ENCODE results near the gene ARHGAP25.

DNA sequence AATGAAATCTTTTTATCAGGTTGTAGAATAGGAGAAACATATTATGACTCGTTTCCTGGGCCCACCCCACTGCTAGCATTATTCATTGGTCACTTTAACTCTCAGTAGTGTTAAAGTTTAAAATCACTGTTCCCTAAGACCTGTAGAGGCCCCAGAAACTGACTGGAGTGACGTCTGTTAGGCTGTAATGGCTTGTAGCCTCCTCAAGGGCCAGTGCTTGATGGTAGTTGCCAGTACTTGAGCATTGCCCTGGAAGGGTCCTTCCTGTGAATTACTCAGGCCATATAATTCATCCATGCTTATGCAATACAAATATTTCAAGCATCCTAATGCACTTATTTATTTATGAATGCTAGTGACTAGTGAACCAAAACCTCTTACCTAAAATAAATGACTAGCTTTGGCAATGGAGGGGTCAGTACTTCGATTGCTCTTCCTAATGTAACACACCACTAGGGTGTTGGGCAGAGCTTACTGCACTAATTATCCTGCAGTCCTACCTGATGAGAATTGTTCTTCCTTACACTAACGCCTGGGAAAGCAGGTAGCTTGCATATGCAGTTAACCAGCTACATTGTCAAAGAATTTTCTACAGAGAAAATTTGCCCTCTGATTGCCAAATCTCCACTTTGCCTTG is 31.2 kb downstream of the ARHGAP25 start:
- no peak for TF ChIP-seq YY1 (IDR thresholded peaks at IDR 0.05; ENCODE audit: extremely low read depth, insufficient replicate concordance, low read depth, low read length)
- TF ChIP-seq, protein P1, sequence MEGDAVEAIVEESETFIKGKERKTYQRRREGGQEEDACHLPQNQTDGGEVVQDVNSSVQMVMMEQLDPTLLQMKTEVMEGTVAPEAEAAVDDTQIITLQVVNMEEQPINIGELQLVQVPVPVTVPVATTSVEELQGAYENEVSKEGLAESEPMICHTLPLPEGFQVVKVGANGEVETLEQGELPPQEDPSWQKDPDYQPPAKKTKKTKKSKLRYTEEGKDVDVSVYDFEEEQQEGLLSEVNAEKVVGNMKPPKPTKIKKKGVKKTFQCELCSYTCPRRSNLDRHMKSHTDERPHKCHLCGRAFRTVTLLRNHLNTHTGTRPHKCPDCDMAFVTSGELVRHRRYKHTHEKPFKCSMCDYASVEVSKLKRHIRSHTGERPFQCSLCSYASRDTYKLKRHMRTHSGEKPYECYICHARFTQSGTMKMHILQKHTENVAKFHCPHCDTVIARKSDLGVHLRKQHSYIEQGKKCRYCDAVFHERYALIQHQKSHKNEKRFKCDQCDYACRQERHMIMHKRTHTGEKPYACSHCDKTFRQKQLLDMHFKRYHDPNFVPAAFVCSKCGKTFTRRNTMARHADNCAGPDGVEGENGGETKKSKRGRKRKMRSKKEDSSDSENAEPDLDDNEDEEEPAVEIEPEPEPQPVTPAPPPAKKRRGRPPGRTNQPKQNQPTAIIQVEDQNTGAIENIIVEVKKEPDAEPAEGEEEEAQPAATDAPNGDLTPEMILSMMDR (IDR thresholded peaks at IDR 0.05 in 2 of 3, conservative IDR thresholded peaks at IDR 0.05 in 1 of 3; ENCODE audit: borderline replicate concordance in 1 of 3, insufficient read depth in 1 of 3, low read depth in 2 of 3, low read length in 2 of 3) = no peak
- TF ChIP-seq CEBPB (IDR thresholded peaks at IDR 0.05; ENCODE audit: low read depth) = no peak
- TF ChIP-seq, protein P2, sequence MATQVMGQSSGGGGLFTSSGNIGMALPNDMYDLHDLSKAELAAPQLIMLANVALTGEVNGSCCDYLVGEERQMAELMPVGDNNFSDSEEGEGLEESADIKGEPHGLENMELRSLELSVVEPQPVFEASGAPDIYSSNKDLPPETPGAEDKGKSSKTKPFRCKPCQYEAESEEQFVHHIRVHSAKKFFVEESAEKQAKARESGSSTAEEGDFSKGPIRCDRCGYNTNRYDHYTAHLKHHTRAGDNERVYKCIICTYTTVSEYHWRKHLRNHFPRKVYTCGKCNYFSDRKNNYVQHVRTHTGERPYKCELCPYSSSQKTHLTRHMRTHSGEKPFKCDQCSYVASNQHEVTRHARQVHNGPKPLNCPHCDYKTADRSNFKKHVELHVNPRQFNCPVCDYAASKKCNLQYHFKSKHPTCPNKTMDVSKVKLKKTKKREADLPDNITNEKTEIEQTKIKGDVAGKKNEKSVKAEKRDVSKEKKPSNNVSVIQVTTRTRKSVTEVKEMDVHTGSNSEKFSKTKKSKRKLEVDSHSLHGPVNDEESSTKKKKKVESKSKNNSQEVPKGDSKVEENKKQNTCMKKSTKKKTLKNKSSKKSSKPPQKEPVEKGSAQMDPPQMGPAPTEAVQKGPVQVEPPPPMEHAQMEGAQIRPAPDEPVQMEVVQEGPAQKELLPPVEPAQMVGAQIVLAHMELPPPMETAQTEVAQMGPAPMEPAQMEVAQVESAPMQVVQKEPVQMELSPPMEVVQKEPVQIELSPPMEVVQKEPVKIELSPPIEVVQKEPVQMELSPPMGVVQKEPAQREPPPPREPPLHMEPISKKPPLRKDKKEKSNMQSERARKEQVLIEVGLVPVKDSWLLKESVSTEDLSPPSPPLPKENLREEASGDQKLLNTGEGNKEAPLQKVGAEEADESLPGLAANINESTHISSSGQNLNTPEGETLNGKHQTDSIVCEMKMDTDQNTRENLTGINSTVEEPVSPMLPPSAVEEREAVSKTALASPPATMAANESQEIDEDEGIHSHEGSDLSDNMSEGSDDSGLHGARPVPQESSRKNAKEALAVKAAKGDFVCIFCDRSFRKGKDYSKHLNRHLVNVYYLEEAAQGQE (IDR thresholded peaks at IDR 0.05; ENCODE audit: low read depth) = no peak
- no peak for TF ChIP-seq ZNF274 (IDR thresholded peaks at IDR 0.05; ENCODE audit: low read depth, low read length)
- TF ChIP-seq POLR2A (IDR thresholded peaks at IDR 0.05; ENCODE audit: borderline replicate concordance, extremely low read depth, insufficient read depth, insufficient read length) = no peak
- no peak for TF ChIP-seq EZH2 (IDR thresholded peaks at IDR 0.05)
- TF ChIP-seq, protein P3, sequence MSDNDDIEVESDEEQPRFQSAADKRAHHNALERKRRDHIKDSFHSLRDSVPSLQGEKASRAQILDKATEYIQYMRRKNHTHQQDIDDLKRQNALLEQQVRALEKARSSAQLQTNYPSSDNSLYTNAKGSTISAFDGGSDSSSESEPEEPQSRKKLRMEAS (IDR thresholded peaks at IDR 0.05) = no peak
- TF ChIP-seq POLR2AphosphoS5 (IDR thresholded peaks at IDR 0.05; ENCODE audit: low read depth, low read length) = no peak
- TF ChIP-seq SP1 (IDR thresholded peaks at IDR 0.05; ENCODE audit: low read depth) = no peak
- TF ChIP-seq JUND (IDR thresholded peaks at IDR 0.05) = no peak
- no peak for TF ChIP-seq TCF7L2 (IDR thresholded peaks at IDR 0.05; ENCODE audit: borderline replicate concordance, extremely low read depth, insufficient read depth, insufficient read length)
- no peak for TF ChIP-seq EZH2phosphoT487 (IDR thresholded peaks at IDR 0.05; ENCODE audit: borderline replicate concordance)
- TF ChIP-seq SRF (IDR thresholded peaks at IDR 0.05; ENCODE audit: low read depth) = no peak
